Measurements from ENCODE around the gene TFB2M.

The TFB2M gene

DNA sequence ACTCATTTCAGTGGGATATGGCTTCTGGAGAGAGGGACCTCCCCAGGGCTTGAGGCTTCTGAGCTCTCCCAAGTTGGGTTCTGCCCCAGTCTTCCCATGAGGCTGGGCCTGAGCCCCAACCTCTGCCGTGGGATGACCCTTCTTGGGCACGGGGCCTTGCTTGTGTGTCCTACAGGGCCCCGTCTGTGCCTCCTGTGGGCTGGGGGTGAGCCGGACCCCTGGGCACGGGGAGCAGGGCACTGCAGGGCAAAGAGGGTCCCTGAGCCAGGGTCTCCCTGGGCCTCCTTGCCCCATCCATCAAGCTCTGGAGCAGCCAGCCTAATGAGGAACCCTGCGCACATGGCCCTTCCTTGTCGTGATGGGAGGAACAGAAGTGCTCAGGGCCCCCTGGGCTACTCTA, 53.8 kb downstream of the TFB2M start:
- no peak for DNase-seq

DNA sequence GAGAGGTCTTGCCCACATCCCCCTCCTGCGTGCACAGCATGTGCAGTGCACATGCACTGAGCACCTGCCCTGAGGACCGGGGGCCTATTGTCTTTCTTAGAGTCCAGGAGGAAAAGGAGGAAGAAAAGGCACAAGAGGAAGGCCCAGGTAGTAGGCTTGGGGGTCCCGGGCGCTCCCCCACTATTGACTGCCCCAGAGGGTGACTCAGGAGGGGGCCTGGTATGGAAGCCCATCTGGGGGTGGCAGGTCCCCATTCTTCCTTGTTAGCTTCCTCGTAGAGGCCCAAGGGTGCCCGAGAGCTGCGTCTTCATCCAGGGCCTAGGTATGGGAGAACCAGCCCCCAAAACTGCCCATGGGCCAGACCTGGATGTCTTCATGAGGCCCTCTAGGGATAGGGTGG, 54.9 kb downstream of the TFB2M start:
- no peak for DNase-seq

DNA sequence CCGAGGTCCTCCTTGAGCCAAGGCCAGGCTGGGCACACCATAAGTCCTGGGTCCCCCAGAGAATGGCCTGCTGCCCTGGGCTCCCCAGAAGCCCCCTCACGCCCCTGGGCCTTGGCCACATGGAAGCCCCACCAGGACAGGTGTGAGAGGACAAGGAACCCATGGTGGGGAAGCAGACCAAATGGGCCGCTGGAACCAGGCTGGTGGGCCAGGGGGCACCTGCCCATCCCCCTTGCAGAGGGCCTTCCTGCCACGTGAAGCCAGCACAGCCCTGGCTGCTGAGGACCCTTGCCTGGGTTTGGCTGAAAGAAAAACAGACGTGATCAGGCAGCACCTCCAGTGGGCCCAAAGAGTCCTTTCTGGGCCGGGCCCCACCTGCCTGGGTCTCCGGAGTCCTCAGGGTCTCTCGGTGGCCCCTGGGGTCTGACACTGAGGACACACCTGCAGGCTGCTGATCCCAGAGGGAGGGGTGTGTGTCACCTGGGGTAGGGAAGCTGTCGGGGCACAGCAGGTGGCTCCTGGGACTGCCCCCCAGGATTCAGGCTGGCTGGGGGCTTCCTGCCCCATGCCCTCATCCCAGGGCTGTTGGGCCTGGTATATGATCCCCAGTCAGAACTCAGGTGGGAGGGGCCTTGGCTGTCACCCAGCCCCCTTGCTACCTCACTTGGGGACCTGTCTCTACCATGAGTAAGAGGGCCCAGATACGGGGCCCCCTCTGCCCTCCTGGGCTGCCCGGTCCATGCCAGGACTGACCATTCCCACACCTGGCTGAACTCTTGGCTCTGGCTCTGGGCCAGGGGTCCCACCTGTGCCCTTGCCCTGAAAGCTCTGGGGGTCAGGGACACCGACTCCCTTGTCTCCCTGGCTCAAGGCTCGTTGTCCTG, 55.7 kb downstream of the TFB2M start:
- DNase-seq = no peak

DNA sequence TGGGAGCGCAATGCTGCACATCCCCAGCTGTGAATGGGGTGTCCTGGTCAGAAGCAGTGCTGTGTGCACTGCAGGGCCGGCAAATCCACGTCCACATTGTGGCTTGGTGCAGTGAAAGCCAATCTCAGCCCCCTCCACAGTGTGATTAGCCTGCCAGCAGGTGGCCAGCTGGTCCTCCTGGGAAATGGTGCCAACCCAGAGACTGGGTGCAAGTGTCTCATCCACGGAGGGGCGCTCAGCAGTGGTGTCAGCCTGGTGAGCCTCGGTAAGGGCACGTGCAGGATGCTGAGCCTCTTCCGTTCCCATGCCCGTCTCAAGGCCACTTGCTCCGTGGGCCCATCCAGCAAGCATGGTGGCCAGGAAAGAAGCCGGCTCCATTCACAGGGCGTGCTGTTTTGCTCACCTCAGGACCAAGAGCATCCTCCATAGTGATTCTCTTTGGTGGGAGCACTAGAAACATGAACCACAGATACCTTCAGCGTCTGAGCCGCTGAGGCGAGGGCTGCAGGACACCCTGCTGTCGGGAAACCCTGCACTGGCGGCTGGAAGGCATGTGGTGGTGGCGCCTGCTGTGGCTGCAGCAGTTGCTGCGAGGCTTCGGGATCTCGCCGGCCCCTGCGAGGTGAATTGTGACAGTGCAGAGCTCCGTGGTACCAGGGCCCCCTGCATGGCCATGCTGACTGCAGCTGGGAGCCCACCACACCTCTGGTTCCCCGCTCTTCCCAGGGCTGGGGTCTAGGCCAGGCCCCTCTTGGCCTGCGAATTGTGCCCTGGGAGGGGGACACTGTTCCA, 57.0 kb downstream of the TFB2M start:
- no peak for DNase-seq

DNA sequence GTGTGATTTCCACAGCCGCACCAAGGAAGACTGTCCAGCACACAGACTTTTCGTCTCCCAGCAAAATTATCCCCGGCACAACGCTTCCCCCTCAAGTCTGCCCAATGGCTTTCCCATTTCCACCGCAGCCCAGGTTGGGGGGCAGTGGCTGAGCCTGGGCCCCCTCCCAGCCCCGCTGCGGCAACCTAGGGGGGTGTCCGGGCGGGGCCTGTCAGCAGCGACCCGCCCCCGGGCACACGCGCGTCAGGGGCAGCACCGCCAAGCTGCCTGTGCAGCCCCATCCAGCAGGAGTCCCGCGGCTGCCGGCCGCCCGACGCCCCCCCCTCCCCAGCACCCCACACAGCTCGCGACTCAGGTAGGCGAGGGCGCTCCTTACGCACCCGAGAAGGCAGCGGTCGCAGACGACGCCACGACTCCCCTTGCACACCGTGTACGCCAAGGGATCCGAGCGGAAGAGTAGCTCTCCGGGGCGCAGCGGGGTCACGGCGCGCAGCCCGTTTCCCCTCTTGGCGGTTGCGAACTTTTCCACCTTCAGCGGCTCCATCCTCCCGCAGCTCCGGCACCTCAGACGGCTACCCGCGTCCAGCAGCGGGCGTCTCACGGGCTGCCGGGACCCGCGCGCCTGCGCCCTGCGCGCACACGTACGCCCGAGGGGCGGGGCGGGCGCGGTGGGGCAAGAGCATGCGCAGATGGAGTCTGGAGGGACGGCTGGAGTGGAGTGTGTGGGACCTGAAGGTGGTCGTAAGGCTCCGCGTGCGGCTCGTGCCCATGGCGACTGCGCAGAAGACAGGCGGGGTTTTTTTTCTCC, 59.2 kb downstream of the TFB2M start, which contains the start of gene SMYD3:
SMYD3 (minus strand) TSS at position 606 of the 808 bp plus-strand sequence.
- DNase-seq = peak; percentile 67

DNA sequence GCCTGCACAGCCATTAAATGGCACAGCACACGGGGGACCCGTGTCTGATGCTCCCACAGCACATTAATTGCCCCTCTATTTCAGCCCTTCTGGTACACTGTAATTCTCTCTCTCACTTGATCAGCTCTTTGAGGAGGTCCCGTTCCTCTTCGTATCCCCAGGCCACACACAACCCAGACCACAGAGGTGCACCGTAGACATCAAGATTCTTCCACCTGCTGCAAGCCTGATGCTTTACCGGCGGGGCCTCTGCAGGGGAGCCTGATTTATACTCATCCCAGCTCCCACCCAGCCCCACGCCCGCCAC, 59.7 kb downstream of the TFB2M start:
- DNase-seq = no peak

DNA sequence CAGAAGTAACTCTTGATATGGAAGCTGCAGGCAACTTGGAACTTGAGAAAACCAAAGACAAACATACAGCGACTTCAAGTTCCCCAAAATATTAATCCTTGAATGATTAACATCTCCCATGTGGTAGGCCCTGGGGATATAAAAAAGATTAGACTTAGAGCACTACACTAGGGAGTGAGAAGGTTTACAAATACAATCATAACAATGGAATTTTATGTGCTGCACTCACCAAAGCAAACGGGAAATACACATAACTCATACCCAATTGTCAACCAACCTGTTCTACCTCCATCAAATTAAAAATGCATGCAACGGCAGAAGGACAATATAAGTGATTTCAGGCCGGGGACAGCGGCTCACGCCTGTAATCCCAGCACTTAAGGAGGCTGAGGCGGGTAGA, 62.7 kb downstream of the TFB2M start:
- peak; percentile 35 for DNase-seq

DNA sequence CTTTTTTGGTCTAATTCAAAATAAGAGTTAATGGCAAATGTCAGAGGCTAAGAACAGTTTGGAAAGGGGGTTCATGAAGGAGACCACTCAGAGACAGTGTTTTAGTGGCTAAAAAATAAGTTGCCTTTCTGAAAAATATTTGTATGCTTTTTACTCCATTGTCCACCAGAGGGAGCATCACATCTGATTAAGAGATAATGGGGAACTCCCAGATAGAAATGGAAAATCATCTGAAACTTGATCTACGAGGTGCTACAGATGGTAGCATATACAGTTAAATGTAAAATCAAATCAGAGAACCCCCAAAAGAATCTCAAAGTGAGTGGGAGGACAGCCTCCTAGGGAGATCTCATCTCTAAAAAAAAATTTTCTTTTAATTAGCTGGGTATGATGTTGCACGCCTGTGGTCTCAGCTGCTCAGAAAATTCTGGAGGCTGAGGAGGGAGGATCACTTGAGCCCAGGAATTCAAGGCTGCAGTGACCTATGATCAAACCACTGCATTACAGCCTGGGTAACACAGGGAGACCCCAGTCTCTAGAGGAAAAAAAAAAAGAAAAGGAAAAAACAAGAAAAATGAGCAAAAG, 68.6 kb downstream of the TFB2M start:
- peak; percentile 68 for DNase-seq

DNA sequence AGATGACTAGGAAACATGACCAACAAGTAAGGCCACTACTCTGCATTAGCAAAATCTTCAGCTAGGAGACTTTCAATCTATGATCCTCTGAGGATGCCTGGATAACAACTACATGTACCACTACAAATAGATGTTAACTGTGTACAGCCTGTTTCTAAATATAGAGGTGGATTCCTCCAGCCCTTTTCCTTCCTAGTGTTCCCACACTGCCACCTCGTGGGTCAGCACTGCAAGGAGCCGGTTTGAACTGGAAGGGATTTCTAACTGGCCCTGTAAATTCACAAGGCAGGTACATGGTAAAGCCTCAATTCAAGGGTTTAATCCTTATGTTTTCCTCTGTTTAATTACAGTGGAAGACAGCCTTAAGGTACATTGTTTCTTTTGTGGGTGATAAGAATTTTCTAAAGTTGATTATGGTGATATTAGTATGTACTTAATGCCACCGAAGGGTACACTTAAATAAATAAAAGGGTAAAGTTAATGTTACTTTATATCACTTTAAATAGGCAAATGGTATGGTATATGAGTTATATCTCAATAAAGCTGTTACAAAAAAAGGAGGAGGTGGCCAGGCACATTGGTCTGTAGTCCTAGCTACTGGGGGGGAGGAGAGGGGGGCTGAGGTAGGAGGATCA, 73.3 kb downstream of the TFB2M start:
- peak; percentile 38 for DNase-seq

DNA sequence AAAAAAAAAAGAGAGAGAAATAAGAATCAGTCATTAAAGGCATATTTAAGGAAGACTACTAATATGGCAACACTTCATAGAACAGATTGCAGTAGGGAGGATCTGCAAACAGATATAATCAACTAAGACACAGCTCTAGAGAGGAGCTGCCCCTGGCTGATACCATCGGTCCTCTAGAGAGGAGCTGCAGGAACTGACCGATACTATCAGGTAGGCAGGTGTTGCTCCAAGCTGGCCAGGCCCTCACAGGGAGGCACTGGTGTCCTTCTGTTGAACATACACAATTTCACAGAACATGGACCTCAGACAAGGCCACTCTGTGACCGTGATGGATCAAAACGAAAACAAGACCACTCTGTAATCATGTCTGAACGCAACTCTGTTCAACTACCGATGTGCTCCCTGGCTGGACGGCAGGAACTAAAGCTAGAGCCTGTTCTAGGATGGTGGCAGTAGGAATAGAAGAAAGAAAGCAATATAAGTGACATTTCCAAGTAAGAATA, 74.5 kb downstream of the TFB2M start:
- DNase-seq = no peak
